ENCODE data around the gene PPP6R2. TPM values are rescaled to one million over a fixed set of nuclear protein-coding genes. Genes with fewer than 3 reads are reported as not detected.

PPP6R2 gene
- polyA plus RNA-seq (ENCODE audit: low read depth in 6 of 6): 10 to 100 TPM; 11.9 to 28.1 (median 16.2) TPM

- H3K9me3 Mint-ChIP-seq: no peaks in the 10 kb centered on the region
- DNase-seq: peak; percentile 85
- no peaks in the 10 kb centered on the region for H3K36me3 Mint-ChIP-seq
- peaks cover 0 to 13% (median 7%) of the 10 kb centered on the region in 3 donors for H3K4me1 Mint-ChIP-seq
- no peaks in the 10 kb centered on the region for H3K27me3 Mint-ChIP-seq
- peak within 1 kb of the TSS; percentile 79 to 96 (median 90) for H3K4me3 Mint-ChIP-seq
- peak; percentile 83 to 86 for ATAC-seq (ENCODE audit: low read depth in 2 of 2)
- H3K27ac Mint-ChIP-seq: peak within 1 kb of the TSS; percentile 85 to 97 (median 96)
Observed at GRCh38 chr22:50342651-50343540, at the start of gene PPP6R2. Gene PPP6R2 (plus strand): TSS chr22:50343327. CDS start chr22:50393909, 50,582 bp downstream.

- Mint-ChIP-seq H3K27ac (peak overlapping the region in 4 of 6 donors; percentile 49 to 94 (median 88)), H3K4me3 (peak overlapping the region in 6 of 8 donors; percentile 21 to 80 (median 52)), H3K4me1 (peaks cover 25 to 42% (median 27%) of the 10 kb centered on the region in 3 donors)
Observed at GRCh38 chr22:50293441-50294318, 49.4 kb upstream of the PPP6R2 start.

DNA sequence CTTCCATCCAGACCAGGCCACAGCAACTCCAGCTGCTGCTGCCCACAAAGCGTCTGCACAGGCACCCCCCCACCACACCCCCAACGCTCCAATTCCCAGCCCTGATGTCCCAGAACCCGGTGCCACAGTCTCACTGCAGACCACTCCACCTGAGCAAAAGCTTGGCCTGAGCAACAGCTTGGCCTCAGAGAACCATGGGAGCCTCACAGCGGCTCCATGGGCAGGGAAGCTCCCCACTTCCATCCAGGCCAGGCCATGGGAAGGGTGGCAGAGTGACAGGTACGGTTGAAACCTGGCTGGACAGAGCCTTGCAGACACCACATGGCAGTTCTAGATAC lies 48.8 kb upstream of the PPP6R2 start:
- H3K36me3 Mint-ChIP-seq: no peaks in the 10 kb centered on the region
- ATAC-seq (ENCODE audit: low read depth in 2 of 2): no peak

More at GRCh38 chr22:50293441-50294318, 49.4 kb upstream of the PPP6R2 start:
- Mint-ChIP-seq H3K9me3 (no peaks in the 10 kb centered on the region), H3K27me3 (peaks cover 11 to 45% (median 15%) of the 10 kb centered on the region in 3 donors), H3K36me3 (no peaks in the 10 kb centered on the region)
- DNase-seq: peak; percentile 57
- peak; percentile 32 to 42 for ATAC-seq (ENCODE audit: low read depth in 2 of 2)

DNA sequence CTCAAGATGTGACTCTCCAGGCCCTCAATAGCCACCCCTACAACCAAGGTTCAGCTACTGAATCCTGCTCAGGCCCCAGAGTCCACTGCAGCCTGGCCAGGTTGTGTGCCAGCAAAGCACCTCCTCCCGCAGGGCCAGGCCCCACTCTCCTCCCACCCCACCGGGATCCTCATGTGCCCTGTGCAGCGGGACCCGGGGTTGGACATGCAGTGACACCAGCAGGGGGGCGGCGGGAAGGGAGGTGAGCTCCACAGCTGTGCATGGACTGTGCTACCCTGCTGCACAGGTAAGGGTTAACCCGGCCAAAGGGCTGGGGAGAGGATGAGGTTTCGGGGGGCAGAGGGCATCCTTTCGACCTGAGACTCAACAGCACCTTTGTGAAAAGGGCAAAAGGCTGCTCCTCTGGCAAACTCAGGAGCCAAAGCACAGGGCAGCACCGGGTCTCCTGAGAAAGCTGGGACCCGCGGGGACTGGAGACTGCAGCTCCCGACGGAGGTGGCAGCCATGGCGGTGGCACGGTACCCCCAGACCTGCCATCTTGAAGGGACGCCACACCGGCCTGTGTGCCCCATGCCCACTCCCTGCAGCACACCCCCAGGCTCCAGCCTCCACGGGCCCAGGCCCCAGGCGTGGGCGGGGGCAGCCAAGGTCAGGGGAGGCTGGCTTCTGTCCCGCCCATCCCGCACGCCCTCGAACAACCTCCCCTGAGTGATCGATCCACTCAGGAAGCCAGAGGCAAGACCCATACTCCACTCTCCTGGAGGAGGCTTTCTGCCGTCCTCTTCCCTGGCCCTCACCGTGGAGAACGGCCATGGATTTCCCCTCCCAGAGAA lies 46.3 kb upstream of the PPP6R2 start:
- ATAC-seq (ENCODE audit: low read depth in 2 of 2) (no peak), DNase-seq (no peak)
- H3K27me3 Mint-ChIP-seq: peaks cover 11 to 36% (median 11%) of the 10 kb centered on the region in 3 donors
- H3K4me1 Mint-ChIP-seq: peaks cover 30 to 48% (median 32%) of the 10 kb centered on the region in 3 donors
- peak overlapping the region in 1 of 8 donors; percentile 22 for H3K4me3 Mint-ChIP-seq
- H3K9me3 Mint-ChIP-seq: no peaks in the 10 kb centered on the region
- H3K36me3 Mint-ChIP-seq: no peaks in the 10 kb centered on the region
- peak overlapping the region in 2 of 6 donors; percentile 67 to 80 for H3K27ac Mint-ChIP-seq

More for the DNA sequence above, 48.8 kb upstream of the PPP6R2 start:
- Mint-ChIP-seq H3K9me3 (no peaks in the 10 kb centered on the region), H3K27me3 (peaks cover 11 to 44% (median 15%) of the 10 kb centered on the region in 3 donors), H3K4me1 (peaks cover 27 to 46% (median 29%) of the 10 kb centered on the region in 3 donors), H3K4me3 (peak overlapping the region in 5 of 8 donors; percentile 6 to 80 (median 57)), H3K27ac (peak overlapping the region in 5 of 6 donors; percentile 49 to 94 (median 87))
- no peak for DNase-seq

- ATAC-seq (ENCODE audit: low read depth in 2 of 2): no peak
- H3K27ac Mint-ChIP-seq: peak overlapping the region in 1 of 6 donors; percentile 80
Observed at GRCh38 chr22:50297510-50298265, 45.4 kb upstream of the PPP6R2 start.

DNA sequence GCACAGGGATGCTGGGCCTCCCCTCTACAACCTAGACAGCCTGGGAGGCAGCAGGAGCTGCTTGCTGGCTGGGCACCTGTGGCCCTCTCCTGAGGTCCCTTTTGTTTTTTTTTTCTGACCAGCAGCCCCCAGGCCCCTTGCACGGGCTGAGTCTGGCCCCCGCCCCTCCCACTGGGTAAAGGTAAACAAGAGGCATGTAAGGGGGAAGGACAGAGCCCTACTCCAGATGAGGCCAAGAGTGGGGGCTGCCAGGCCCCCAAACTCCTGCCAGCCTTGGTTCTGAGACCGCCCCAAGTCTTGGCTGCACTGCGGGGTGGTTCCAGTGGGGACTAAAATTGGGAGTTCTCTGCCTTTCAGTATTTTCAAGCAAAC lies 44.9 kb upstream of the PPP6R2 start:
- H3K4me3 Mint-ChIP-seq: peak overlapping the region in 1 of 8 donors; percentile 25
- DNase-seq: no peak
- peaks cover 0 to 24% (median 5%) of the 10 kb centered on the region in 3 donors for H3K27me3 Mint-ChIP-seq
- no peak for ATAC-seq (ENCODE audit: low read depth in 2 of 2)
- no peaks in the 10 kb centered on the region for H3K36me3 Mint-ChIP-seq
- H3K9me3 Mint-ChIP-seq: no peaks in the 10 kb centered on the region
- H3K4me1 Mint-ChIP-seq: peaks cover 29 to 50% (median 34%) of the 10 kb centered on the region in 3 donors
- H3K27ac Mint-ChIP-seq: peak overlapping the region in 1 of 6 donors; percentile 67

More at GRCh38 chr22:50297510-50298265, 45.4 kb upstream of the PPP6R2 start:
- Mint-ChIP-seq H3K9me3 (no peaks in the 10 kb centered on the region), H3K27me3 (peaks cover 3 to 28% (median 7%) of the 10 kb centered on the region in 3 donors), H3K36me3 (no peaks in the 10 kb centered on the region), H3K4me1 (peaks cover 28 to 48% (median 32%) of the 10 kb centered on the region in 3 donors), H3K4me3 (no peak overlapping the region)
- DNase-seq: no peak

DNA sequence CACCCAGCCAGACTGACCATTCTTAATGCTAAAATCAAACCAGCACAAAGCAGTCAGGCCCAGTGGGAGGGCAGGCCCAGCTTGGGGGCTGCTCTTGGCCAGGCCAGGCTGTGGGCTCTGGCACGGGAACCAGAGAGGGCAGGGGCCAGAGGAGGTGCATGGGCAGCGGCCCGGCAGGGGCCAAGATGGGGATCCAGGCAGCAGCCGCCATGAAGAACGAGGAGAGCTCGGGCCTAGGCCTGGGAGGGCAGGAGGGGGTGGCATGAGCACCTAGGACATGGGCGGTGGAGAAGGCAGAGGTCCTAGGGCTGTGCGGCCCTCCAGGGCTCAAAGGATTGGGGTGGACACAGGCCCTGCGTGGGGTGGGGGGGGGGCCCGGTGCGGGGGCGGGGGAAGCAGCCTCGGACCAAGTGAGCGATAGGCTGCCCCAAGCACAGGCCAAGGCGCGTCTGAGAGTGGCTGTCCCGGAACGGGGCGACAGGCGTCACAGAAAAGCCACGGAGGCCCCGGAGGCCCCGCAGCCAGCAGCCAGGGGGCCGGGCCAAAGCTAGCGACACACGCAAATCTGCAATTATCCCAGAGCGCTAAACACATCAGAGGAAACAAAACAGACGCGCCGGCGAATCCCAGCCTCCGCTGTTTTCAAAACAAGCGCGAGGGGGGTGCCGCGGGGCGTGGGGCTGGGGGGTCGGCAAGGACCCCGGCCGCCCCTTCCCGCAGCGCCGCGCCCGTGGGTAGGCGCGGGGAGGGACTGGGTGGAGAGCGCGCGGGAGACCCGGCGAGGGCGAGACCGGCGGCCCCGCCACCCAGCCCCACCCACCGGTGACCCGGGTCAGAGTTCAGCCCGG lies 44.0 kb upstream of the PPP6R2 start:
- peak; percentile 39 to 42 for ATAC-seq (ENCODE audit: low read depth in 2 of 2)
- Mint-ChIP-seq H3K4me3 (peak overlapping the region in 5 of 8 donors; percentile 6 to 66 (median 53)), H3K4me1 (peaks cover 38 to 54% (median 40%) of the 10 kb centered on the region in 3 donors)

DNA sequence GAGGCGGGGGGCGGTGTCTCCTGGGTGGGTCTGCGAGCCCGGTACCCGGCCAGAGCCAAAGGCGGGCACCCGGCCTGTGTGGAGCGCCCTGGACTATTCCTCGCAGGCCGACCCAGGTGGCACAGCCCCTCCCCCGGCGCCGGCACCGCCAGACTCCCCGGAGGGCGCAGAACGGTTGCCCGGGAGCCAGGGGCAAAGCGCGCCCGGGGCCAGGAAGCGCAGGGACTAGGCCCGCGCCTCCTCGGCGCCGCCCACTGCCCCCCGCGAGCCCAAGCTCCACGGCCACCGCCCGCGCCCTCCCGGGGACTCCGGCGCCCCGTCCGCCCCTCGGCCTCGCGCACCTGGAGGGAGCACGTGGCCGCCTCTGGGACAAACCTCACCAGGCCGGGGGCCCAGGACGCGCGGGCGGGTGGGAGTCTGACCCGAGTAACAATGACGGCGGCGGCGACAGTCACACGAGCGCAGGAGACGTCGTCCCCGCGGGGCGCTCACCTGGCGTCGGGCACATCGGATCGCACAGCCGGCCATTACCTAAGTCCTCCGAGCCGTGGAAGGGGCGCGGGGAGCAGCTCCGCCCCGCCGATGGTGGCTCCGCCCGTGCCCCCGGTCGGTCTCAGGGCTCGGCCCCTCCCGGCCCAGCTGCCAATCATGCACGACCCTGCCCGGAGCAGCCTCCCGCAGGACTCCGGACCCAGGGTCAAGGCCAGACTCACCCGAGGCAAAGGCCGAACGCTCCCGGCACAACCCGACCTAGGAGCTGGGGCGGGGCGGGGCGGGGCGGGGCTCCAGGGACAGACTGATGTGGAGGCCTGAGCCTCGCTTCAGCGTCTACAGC lies 43.1 kb upstream of the PPP6R2 start:
- ATAC-seq (ENCODE audit: low read depth in 2 of 2) (no peak), DNase-seq (no peak)
- peaks cover 45 to 57% (median 47%) of the 10 kb centered on the region in 3 donors for H3K4me1 Mint-ChIP-seq
- H3K27ac Mint-ChIP-seq: peak overlapping the region in 1 of 6 donors; percentile 88
- H3K9me3 Mint-ChIP-seq: no peaks in the 10 kb centered on the region
- H3K36me3 Mint-ChIP-seq: no peaks in the 10 kb centered on the region
- peaks cover 0 to 35% (median 11%) of the 10 kb centered on the region in 3 donors for H3K27me3 Mint-ChIP-seq
- no peak overlapping the region for H3K4me3 Mint-ChIP-seq

More for the DNA sequence above, 44.0 kb upstream of the PPP6R2 start:
- DNase-seq: no peak
- H3K36me3 Mint-ChIP-seq: no peaks in the 10 kb centered on the region
- H3K27ac Mint-ChIP-seq: peak overlapping the region in 1 of 6 donors; percentile 67
- peaks cover 0 to 27% (median 6%) of the 10 kb centered on the region in 3 donors for H3K27me3 Mint-ChIP-seq
- no peaks in the 10 kb centered on the region for H3K9me3 Mint-ChIP-seq

DNA sequence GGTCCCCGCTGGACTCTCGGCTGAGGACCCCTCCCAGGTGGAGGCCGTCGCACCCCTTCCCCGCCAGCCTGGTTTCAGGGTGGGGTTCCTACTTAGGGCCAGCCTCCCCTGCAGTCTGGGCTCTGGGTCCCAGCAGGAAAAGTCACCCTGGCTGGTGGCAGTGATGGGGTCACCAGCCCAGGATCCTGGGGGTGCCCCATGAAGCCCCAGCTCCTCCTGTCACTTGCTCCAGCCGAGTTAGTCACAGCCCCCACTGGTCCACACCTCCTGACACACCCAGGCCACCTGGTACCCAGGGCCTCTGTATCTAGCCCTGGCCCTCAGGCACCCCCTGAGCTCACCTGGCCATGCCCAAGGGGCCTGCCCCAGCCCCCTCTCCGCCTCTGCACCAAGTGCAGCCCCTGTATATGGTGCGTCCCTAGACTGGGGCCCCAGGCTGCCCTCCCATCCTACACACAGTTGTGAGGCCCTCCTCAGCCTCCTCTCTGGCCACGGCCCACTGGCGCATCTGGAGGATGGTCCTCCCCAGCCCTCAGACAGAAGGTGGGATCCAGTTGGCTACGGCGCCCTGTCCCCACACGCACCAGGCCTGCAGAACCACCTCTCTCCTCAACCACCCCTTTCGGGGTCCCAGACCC lies 42.4 kb upstream of the PPP6R2 start:
- Mint-ChIP-seq H3K27ac (peak overlapping the region in 3 of 6 donors; percentile 30 to 88 (median 32)), H3K4me3 (peak overlapping the region in 5 of 8 donors; percentile 16 to 78 (median 30)), H3K4me1 (peaks cover 47 to 52% (median 48%) of the 10 kb centered on the region in 3 donors)

GRCh38 chr22:50301581-50301991 lies 41.5 kb upstream of the PPP6R2 start:
- DNase-seq (peak; percentile 57), ATAC-seq (ENCODE audit: low read depth in 2 of 2) (peak; percentile 63 to 68)
- H3K27ac Mint-ChIP-seq: peak overlapping the region in 3 of 6 donors; percentile 34 to 88 (median 42)
- H3K9me3 Mint-ChIP-seq: no peaks in the 10 kb centered on the region
- H3K36me3 Mint-ChIP-seq: no peaks in the 10 kb centered on the region
- H3K27me3 Mint-ChIP-seq: peaks cover 6 to 47% (median 7%) of the 10 kb centered on the region in 3 donors
- H3K4me3 Mint-ChIP-seq: peak overlapping the region; percentile 35 to 83 (median 60)
- H3K4me1 Mint-ChIP-seq: peaks cover 54 to 55% (median 54%) of the 10 kb centered on the region in 3 donors

More for the DNA sequence above, 42.4 kb upstream of the PPP6R2 start:
- peaks cover under 1 to 40% (median 6%) of the 10 kb centered on the region in 3 donors for H3K27me3 Mint-ChIP-seq
- no peak for ATAC-seq (ENCODE audit: low read depth in 2 of 2)
- DNase-seq: no peak
- no peaks in the 10 kb centered on the region for H3K9me3 Mint-ChIP-seq
- no peaks in the 10 kb centered on the region for H3K36me3 Mint-ChIP-seq
